ENCODE measurements around the gene PARD3.

DNA sequence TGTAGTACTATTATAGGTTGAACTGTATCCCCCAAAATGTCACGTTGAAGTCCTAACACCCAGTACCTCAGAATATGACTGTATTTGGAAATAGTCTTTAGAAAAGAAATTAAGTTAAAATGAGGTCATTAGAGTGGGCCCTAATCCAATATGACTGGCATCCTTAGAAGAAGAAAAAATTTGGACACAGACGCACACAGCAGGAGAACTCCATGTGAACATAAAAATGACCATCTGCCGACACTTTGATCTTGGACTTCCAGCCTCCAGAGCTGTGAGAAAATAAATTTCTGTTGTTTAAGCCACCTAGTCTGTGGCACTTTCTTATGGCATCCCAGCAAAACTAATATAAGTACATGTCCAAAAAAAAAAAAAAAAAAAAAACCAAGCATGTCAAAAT lies 225.8 kb downstream of the PARD3 start:
- no peak for TF ChIP-seq CTCF (IDR thresholded peaks at IDR 0.05)
- TF ChIP-seq POLR2A (IDR thresholded peaks at IDR 0.05), result no peak
